ENCODE measurements around the gene DGCR2.
A peak's percentile ranks its signal among the peaks of the same experiment; 100 is the strongest.

DNA sequence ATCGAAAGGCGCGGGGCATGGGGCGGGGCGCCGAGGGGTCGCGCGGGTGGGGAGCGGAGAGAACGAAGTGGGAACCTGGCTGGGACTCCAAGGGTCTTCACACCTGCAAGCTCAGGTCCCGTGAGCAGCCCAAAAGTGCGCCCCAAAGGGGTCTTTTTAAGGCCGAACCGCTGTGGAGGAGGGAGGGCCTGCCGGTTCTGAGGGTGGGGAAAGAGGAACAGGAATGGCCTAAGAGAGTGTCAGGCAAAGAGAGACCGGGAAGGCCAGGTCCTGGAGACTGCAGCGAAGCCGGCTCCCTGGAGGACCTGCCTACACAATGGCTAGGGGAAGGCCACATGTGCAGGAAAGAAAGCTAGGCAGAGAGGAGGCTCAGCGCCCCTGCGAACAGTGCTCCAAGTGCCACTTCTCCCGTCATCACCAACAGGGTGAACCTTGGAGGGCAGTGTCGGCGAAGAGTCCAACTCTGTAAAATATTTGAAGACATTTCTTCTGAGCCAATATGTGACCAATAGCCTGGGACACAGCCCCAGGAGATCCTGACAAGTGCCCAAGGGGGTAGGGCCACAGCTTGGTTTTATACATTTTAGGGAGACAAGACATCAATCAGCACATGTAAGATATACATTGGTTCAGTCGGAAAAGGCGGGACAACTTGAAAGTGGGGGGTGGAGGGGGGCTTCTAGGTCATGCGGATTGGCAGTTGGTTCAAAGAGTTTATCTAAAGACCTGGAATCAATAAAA lies 710 bp upstream of the DGCR2 start:
- TF ChIP-seq, protein P1, sequence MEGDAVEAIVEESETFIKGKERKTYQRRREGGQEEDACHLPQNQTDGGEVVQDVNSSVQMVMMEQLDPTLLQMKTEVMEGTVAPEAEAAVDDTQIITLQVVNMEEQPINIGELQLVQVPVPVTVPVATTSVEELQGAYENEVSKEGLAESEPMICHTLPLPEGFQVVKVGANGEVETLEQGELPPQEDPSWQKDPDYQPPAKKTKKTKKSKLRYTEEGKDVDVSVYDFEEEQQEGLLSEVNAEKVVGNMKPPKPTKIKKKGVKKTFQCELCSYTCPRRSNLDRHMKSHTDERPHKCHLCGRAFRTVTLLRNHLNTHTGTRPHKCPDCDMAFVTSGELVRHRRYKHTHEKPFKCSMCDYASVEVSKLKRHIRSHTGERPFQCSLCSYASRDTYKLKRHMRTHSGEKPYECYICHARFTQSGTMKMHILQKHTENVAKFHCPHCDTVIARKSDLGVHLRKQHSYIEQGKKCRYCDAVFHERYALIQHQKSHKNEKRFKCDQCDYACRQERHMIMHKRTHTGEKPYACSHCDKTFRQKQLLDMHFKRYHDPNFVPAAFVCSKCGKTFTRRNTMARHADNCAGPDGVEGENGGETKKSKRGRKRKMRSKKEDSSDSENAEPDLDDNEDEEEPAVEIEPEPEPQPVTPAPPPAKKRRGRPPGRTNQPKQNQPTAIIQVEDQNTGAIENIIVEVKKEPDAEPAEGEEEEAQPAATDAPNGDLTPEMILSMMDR (IDR thresholded peaks at IDR 0.05; ENCODE audit: poor library complexity, severe bottlenecking): peak; percentile 11
- no peak for TF ChIP-seq EZH2 (IDR thresholded peaks at IDR 0.05; ENCODE audit: borderline replicate concordance, insufficient read depth, low read length, poor library complexity, severe bottlenecking)
